GM13976 (cell line): ENCODE data around the gene CDC42SE1.

ENCODE experiments used
- DNase-seq: peaks from one replicate; pipeline ENCODE4 v3.0.0; 2012; ENCODE audit warnings: low spot score
- CTCF ChIP-seq: IDR thresholded peaks from 2 replicates; pipeline ENCODE4 v1.5.1; 2012; ENCODE audit warnings: borderline replicate concordance, mild to moderate bottlenecking; ENCODE audit not compliant: insufficient read depth; ENCODE audit errors: extremely low read depth, missing control alignments, control extremely low read depth
- in situ Hi-C: fragments of 300-500 bp; cut with MboI; formaldehyde crosslinking; loops from one replicate; pipeline ENCODE4 v1.12.0; 2022; ENCODE audit warnings: low sequenced_read_pairs, mixed read lengths, inconsistent platforms; ENCODE audit not compliant: unreplicated experiment

The CDC42SE1 gene

GRCh38 chr1:151061704-151062103 lies 2.3 kb upstream of the CDC42SE1 start:
- DNase-seq, result no peak
- in situ Hi-C loops, result no loop called here
- no peak for TF ChIP-seq CTCF

GRCh38 chr1:151060657-151061421 lies 1.4 kb upstream of the CDC42SE1 start:
- DNase-seq, result no peak
- TF ChIP-seq CTCF, result no peak
- in situ Hi-C loops, result no loop called here

GRCh38 chr1:151060007-151060656 lies 710 bp upstream of the CDC42SE1 start, which contains the start of gene MLLT11:
MLLT11 (plus strand) TSS chr1:151060397; CDS start chr1:151067225, 6,828 bp downstream.
- in situ Hi-C loops, result no loop called here
- peak; percentile 47 for DNase-seq
- no peak for TF ChIP-seq CTCF

GRCh38 chr1:151058692-151059091 lies 730 bp downstream of the CDC42SE1 start:
- DNase-seq, result no peak
- TF ChIP-seq CTCF, result no peak
- in situ Hi-C loops, result no loop called here

- DNase-seq, result no peak
- in situ Hi-C loops, result no loop called here
Measured at GRCh38 chr1:151056149-151056548, 3.3 kb downstream of the CDC42SE1 start.

GRCh38 chr1:151055581-151055980 lies 3.8 kb downstream of the CDC42SE1 start:
- no peak for DNase-seq
- TF ChIP-seq CTCF, result no peak
- in situ Hi-C loops, result no loop called here

More at GRCh38 chr1:151056149-151056548, 3.3 kb downstream of the CDC42SE1 start:
- no peak for TF ChIP-seq CTCF
